SU-DHL-6 (cell line): ENCODE measurements around the gene WNT9A.

Experiments used
- EZH2phosphoT487 ChIP-seq: fragments of 200-600 bp; sonication (generic), shearing (Covaris generic); conservative IDR thresholded peaks from 2 replicates; pipeline ENCODE4 v1.6.1; 2018; ENCODE audit warnings: mild to moderate bottlenecking, antibody characterized with exemption, low read length, moderate library complexity, mixed read lengths
- TF ChIP-seq, protein P1 (sequence below): fragments of 200-600 bp; sonication (generic); IDR thresholded peaks from one replicate; pipeline ENCODE4 v1.5.1; 2017; ENCODE audit warnings: antibody characterized with exemption, mild to moderate bottlenecking, low read length, moderate library complexity; ENCODE audit not compliant: insufficient read depth, poor library complexity, severe bottlenecking

- TF ChIP-seq, protein P1, sequence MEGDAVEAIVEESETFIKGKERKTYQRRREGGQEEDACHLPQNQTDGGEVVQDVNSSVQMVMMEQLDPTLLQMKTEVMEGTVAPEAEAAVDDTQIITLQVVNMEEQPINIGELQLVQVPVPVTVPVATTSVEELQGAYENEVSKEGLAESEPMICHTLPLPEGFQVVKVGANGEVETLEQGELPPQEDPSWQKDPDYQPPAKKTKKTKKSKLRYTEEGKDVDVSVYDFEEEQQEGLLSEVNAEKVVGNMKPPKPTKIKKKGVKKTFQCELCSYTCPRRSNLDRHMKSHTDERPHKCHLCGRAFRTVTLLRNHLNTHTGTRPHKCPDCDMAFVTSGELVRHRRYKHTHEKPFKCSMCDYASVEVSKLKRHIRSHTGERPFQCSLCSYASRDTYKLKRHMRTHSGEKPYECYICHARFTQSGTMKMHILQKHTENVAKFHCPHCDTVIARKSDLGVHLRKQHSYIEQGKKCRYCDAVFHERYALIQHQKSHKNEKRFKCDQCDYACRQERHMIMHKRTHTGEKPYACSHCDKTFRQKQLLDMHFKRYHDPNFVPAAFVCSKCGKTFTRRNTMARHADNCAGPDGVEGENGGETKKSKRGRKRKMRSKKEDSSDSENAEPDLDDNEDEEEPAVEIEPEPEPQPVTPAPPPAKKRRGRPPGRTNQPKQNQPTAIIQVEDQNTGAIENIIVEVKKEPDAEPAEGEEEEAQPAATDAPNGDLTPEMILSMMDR: no peak
- no peak for TF ChIP-seq EZH2phosphoT487
Measured at GRCh38 chr1:227952374-227953021, 4.8 kb upstream of the WNT9A start.
